HEK293T (cell line): ENCODE results near the gene LAMA3.

Experiments
- ARNT ChIP-seq: fragments of 450-650 bp; IDR thresholded peaks from 2 replicates; pipeline ENCODE4 v1.6.1; 2017; ENCODE audit warnings: mild to moderate bottlenecking
- BHLHE40 ChIP-seq: fragments of 450-650 bp; IDR thresholded peaks from 2 replicates; pipeline ENCODE4 v1.6.1; 2016; ENCODE audit warnings: mild to moderate bottlenecking, moderate library complexity, borderline replicate concordance
- ELF4 ChIP-seq: fragments of 450-650 bp; IDR thresholded peaks from 2 replicates; pipeline ENCODE4 v1.6.1; 2017; ENCODE audit warnings: antibody characterized with exemption
- FOXA1 ChIP-seq: fragments of 450-650 bp; IDR thresholded peaks from 2 replicates; pipeline ENCODE4 v1.6.1; 2016; ENCODE audit warnings: mild to moderate bottlenecking
- FOXK2 ChIP-seq: fragments of 450-650 bp; IDR thresholded peaks from 2 replicates; pipeline ENCODE4 v1.6.1; 2016; ENCODE audit warnings: mild to moderate bottlenecking
- FOXM1 ChIP-seq: fragments of 450-650 bp; IDR thresholded peaks from 2 replicates; pipeline ENCODE4 v1.6.1; 2017; ENCODE audit warnings: mild to moderate bottlenecking, borderline replicate concordance
- L3MBTL2 ChIP-seq: fragments of 450-650 bp; conservative IDR thresholded peaks from 2 replicates; pipeline ENCODE4 v1.6.1; 2016; ENCODE audit warnings: mild to moderate bottlenecking
- SP1 ChIP-seq: fragments of 450-650 bp; IDR thresholded peaks from 2 replicates; pipeline ENCODE4 v1.6.1; 2017
- SUZ12 ChIP-seq: fragments of 450-650 bp; IDR thresholded peaks from 2 replicates; pipeline ENCODE4 v1.6.1; 2016; ENCODE audit warnings: mild to moderate bottlenecking
- TARDBP ChIP-seq: fragments of 450-650 bp; IDR thresholded peaks from 2 replicates; pipeline ENCODE4 v1.6.1; 2016
- ZNF384 ChIP-seq: fragments of 450-650 bp; IDR thresholded peaks from 2 replicates; pipeline ENCODE4 v1.6.1; 2016
- TF ChIP-seq, protein P1 (sequence below): fragments of 450-650 bp; IDR thresholded peaks from 2 replicates; pipeline ENCODE4 v1.6.1; 2016

- no peak for TF ChIP-seq FOXK2
- no peak for TF ChIP-seq FOXM1
- no peak for TF ChIP-seq SP1
- no peak for TF ChIP-seq SUZ12
- TF ChIP-seq, protein P1, sequence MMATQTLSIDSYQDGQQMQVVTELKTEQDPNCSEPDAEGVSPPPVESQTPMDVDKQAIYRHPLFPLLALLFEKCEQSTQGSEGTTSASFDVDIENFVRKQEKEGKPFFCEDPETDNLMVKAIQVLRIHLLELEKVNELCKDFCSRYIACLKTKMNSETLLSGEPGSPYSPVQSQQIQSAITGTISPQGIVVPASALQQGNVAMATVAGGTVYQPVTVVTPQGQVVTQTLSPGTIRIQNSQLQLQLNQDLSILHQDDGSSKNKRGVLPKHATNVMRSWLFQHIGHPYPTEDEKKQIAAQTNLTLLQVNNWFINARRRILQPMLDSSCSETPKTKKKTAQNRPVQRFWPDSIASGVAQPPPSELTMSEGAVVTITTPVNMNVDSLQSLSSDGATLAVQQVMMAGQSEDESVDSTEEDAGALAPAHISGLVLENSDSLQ = no peak
- no peak for TF ChIP-seq BHLHE40
- no peak for TF ChIP-seq ZNF384
- TF ChIP-seq ARNT = no peak
- no peak for TF ChIP-seq TARDBP
- no peak for TF ChIP-seq FOXA1
- TF ChIP-seq L3MBTL2 = no peak
- TF ChIP-seq ELF4 = no peak
These were observed 275.3 kb downstream of the LAMA3 start for GRCh38 chr18:23964282-23965238.
